ENCODE measurements around the gene CCDC68.
A peak's percentile ranks its signal among the peaks of the same experiment; 100 is the strongest.

DNA sequence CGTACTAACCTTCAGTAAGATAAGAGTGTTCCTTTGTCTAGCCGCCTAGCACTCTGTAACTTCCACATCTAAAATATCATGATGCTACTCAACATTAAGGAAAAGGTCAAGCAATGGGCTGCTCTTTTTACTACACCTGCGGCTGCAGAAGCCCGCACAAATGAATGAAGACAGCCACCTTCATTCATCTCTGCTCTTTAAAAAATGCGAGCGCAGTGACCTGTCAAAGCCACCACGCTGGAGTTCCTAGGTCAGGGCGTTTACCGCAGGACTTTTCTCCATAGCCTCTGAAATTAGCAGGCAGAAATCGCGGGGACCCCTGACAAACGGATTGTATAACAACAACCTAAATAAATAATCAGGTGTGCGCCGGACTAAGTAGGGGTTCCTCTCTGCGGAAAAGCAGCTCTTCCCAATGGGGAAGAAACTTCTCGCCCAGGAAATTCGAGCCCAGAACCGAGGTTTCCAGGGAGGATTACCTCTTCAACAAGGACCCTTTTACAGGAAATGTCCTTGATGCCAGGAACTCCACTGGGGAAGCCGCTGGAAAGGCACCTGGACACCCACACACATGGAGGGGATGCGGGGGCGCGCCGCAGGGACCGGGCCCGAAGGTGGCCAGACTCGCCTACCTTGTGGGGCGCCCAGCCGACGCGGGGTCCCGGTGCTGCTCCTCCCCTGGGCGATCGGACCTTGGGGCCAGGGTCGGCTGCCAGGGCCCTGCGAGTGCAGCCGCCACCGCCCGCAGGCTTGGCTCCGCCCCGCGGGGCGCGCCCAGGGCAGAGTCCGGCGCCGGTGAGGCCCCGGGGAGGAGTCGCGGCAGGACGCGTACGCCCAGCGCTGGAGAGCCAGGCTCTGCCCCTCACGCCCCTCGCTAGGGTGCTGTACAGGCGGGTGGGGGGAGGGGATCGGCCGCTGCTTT, at the start of gene CCDC68:
- no peak for TF ChIP-seq CTCF (IDR thresholded peaks at IDR 0.05)
- TF ChIP-seq POLR2A (IDR thresholded peaks at IDR 0.05; ENCODE audit: low read depth): no peak
- peak; percentile 6 to 20 for TF ChIP-seq POLR2AphosphoS5 (IDR thresholded peaks at IDR 0.05)
